NCI-H2196 (cell line): ENCODE measurements around the gene RNF31.

Experiments
- DNase-seq: peaks from one replicate; lab custom pipeline; 2025; ENCODE audit not compliant: unreplicated experiment; lab: John Stamatoyannopoulos, UW

The RNF31 gene

GRCh38 chr14:24181371-24182077 is 34.2 kb downstream of the RNF31 start:
- no peak for DNase-seq

- no peak for DNase-seq
These were observed 35.0 kb downstream of the RNF31 start for GRCh38 chr14:24182110-24182882.

GRCh38 chr14:24183014-24183481 is 35.8 kb downstream of the RNF31 start:
- no peak for DNase-seq

GRCh38 chr14:24184104-24184970 is 37.0 kb downstream of the RNF31 start:
- DNase-seq: no peak

GRCh38 chr14:24185026-24185425 is 37.7 kb downstream of the RNF31 start:
- DNase-seq: no peak

GRCh38 chr14:24185741-24186140 is 38.4 kb downstream of the RNF31 start:
- no peak for DNase-seq

- DNase-seq: no peak
These were observed 39.7 kb downstream of the RNF31 start for GRCh38 chr14:24186831-24187538.

GRCh38 chr14:24187539-24187915 is 40.2 kb downstream of the RNF31 start:
- DNase-seq: no peak

- peak; percentile 98 for DNase-seq
These were observed 41.2 kb downstream of the RNF31 start, which contains the start of gene IPO4 for GRCh38 chr14:24188251-24189058. Gene IPO4, minus strand, starts transcription at chr14:24188816. Its CDS starts 29 bp downstream, at chr14:24188787.

GRCh38 chr14:24189059-24189375 is 41.7 kb downstream of the RNF31 start:
- no peak for DNase-seq

GRCh38 chr14:24189460-24189859 is 42.2 kb downstream of the RNF31 start:
- DNase-seq: no peak

- no peak for DNase-seq
These were observed 43.1 kb downstream of the RNF31 start for GRCh38 chr14:24190416-24190815.

GRCh38 chr14:24192933-24193332 is 45.6 kb downstream of the RNF31 start:
- DNase-seq: no peak

GRCh38 chr14:24194186-24194872 is 47.0 kb downstream of the RNF31 start:
- DNase-seq: no peak

- DNase-seq: no peak
These were observed 47.5 kb downstream of the RNF31 start for GRCh38 chr14:24194873-24195185.

GRCh38 chr14:24195186-24196070 is 48.1 kb downstream of the RNF31 start, which contains the start of gene TM9SF1:
Gene TM9SF1, minus strand, starts transcription at chr14:24195441. Its CDS starts 422 bp downstream, at chr14:24195019.
- DNase-seq: peak; percentile 78

- DNase-seq: peak; percentile 11
These were observed 49.1 kb downstream of the RNF31 start for GRCh38 chr14:24196071-24197055.
